ENCODE results near the gene ALDH18A1. TPM values are rescaled to one million over a fixed set of nuclear protein-coding genes. Genes with fewer than 3 reads are reported as not detected.
"Not testable (repeated sequence)": the region's sequence is repeated elsewhere in the genome, so short reads cannot be mapped to it uniquely, and the experiment has no call there.

ALDH18A1 gene
- total RNA-seq, 1 donor from 2014 or later = 104 TPM

DNA sequence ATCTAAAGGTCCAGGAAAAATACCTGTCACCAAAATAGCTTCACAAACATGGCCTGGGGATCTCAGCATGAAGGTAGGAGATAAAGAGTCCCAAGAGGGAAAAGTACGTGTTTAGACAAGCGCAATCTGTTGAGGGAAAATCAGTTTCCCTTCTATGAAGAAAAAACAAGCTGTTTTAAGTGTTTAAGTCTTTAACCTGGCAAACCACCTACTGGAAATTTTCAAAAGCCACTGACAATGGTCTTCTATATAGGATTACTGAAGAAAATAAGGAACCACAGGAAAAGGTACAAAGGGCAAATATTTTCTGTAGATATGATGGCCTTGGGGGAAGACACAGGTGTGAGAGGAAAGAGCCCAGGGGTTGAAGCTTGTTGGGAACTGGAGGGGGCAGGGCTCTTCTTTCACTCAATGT lies 21.2 kb downstream of the ALDH18A1 start:
- TF ChIP-seq, protein P1, sequence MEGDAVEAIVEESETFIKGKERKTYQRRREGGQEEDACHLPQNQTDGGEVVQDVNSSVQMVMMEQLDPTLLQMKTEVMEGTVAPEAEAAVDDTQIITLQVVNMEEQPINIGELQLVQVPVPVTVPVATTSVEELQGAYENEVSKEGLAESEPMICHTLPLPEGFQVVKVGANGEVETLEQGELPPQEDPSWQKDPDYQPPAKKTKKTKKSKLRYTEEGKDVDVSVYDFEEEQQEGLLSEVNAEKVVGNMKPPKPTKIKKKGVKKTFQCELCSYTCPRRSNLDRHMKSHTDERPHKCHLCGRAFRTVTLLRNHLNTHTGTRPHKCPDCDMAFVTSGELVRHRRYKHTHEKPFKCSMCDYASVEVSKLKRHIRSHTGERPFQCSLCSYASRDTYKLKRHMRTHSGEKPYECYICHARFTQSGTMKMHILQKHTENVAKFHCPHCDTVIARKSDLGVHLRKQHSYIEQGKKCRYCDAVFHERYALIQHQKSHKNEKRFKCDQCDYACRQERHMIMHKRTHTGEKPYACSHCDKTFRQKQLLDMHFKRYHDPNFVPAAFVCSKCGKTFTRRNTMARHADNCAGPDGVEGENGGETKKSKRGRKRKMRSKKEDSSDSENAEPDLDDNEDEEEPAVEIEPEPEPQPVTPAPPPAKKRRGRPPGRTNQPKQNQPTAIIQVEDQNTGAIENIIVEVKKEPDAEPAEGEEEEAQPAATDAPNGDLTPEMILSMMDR (IDR thresholded peaks at IDR 0.05; ENCODE audit: unreplicated experiment) = no peak
- Mint-ChIP-seq H3K27me3 (ENCODE audit: low read depth) (no peaks in the 10 kb centered on the region), H3K9me3 (no peaks in the 10 kb centered on the region)

DNA sequence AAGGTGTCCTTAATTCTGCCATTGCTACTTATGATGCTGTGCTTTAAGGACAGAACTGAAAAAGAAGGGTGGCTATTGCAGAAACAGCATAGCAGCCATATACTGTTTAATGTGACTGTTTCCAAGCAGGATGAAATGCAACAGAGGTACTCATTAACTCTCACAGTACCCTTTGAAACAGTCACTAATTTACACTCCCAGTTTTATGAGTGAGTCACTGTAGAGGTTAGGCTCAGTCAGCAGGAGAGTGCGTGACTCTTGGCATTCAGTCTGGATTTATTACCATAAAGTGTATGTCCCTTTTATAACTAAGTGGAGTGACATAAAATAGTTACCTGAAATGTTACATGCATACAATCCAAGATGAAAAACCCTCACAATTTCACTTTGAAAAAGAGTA lies 27.7 kb downstream of the ALDH18A1 start:
- Mint-ChIP-seq H3K27me3 (ENCODE audit: low read depth) (no peaks in the 10 kb centered on the region), H3K4me1 (no peaks in the 10 kb centered on the region), H3K27ac (no peak overlapping the region), H3K36me3 (peaks cover 54% of the 10 kb centered on the region), H3K4me3 (no peak overlapping the region), H3K9me3 (no peaks in the 10 kb centered on the region)
- TF ChIP-seq, protein P1 (IDR thresholded peaks at IDR 0.05; ENCODE audit: unreplicated experiment) = no peak
- DNase-seq (ENCODE audit: low spot score in 2 of 2, unreplicated experiment in 2 of 2) = no peak

More for the DNA sequence above, 21.2 kb downstream of the ALDH18A1 start:
- no peak overlapping the region for H3K4me3 Mint-ChIP-seq
- no peak overlapping the region for H3K27ac Mint-ChIP-seq
- DNase-seq (ENCODE audit: low spot score in 2 of 2, unreplicated experiment in 2 of 2) = no peak
- H3K36me3 Mint-ChIP-seq = peaks cover 55% of the 10 kb centered on the region
- no peaks in the 10 kb centered on the region for H3K4me1 Mint-ChIP-seq

DNA sequence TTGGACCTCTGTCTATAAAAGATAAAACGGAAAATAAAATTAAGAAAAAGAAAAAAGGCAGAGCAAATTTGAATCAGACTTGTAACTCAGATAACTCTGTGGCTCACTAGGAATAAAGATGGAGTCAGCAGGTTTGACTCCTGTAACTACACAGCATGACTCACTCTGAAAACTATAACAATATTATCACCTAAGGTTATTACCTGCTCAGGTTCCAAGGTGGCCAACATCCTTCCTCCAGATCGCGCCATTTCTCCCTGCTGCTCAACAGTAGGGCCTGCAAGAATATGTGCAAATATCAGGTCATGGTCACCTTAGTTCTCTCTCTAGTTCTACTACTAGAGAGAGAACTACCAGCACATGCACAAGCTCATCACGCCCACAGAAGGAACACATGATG lies 30.0 kb downstream of the ALDH18A1 start:
- no peak for DNase-seq (ENCODE audit: low spot score in 2 of 2, unreplicated experiment in 2 of 2)
- Mint-ChIP-seq H3K4me3 (no peak overlapping the region), H3K27ac (no peak overlapping the region), H3K9me3 (no peaks in the 10 kb centered on the region), H3K36me3 (peaks cover 36% of the 10 kb centered on the region), H3K4me1 (no peaks in the 10 kb centered on the region), H3K27me3 (ENCODE audit: low read depth) (no peaks in the 10 kb centered on the region)
- TF ChIP-seq, protein P1 (IDR thresholded peaks at IDR 0.05; ENCODE audit: unreplicated experiment) = no peak

DNA sequence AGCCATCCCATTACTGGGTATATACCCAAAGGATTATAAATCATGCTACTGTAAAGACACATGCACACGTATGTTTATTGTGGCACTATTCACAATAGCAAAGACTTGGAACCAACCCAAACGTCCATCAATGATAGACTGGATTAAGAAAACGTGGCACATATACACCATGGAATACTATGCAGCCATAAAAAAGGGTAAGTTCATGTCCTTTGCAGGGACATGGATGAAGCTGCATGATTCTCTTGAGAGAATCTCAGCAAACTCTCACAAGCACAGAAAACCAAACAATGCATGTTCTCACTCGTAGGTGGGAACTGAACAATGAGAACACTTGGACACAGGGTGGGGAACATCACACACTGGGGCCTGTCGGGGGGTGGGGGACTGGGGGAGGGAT lies 36.1 kb downstream of the ALDH18A1 start:
- DNase-seq (ENCODE audit: low spot score in 2 of 2, unreplicated experiment in 2 of 2); H3K27me3 Mint-ChIP-seq (ENCODE audit: low read depth); H3K4me1 Mint-ChIP-seq; H3K4me3 Mint-ChIP-seq; H3K9me3 Mint-ChIP-seq; H3K27ac Mint-ChIP-seq: not testable (repeated sequence)
- peaks cover 43% of the 10 kb centered on the region for H3K36me3 Mint-ChIP-seq

DNA sequence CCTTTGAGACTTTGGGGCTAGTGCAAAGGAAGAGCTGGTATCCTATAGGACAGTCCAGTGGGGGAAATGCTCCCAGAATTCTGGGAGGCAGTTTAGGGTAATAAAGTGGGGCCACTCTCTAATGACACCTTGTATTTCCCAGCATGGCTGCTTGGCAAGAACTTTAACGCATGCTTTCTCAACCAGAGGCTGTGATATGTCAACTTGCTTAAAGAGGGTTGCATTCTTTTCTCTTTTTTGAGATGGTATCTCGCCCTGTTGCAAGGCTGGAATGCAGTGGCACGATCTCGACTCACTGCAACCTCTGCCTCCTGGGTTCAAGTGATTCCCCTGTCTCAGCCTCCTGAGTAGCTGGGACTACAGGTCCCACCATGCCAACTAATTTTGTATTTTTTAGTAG lies 38.4 kb downstream of the ALDH18A1 start:
- TF ChIP-seq, protein P1 (IDR thresholded peaks at IDR 0.05; ENCODE audit: unreplicated experiment) = no peak
- Mint-ChIP-seq H3K27ac (no peak overlapping the region), H3K9me3 (peaks cover 5% of the 10 kb centered on the region), H3K4me3 (no peak overlapping the region), H3K36me3 (peaks cover 54% of the 10 kb centered on the region), H3K4me1 (no peaks in the 10 kb centered on the region), H3K27me3 (ENCODE audit: low read depth) (no peaks in the 10 kb centered on the region)
- DNase-seq (ENCODE audit: low spot score in 2 of 2, unreplicated experiment in 2 of 2) = no peak

DNA sequence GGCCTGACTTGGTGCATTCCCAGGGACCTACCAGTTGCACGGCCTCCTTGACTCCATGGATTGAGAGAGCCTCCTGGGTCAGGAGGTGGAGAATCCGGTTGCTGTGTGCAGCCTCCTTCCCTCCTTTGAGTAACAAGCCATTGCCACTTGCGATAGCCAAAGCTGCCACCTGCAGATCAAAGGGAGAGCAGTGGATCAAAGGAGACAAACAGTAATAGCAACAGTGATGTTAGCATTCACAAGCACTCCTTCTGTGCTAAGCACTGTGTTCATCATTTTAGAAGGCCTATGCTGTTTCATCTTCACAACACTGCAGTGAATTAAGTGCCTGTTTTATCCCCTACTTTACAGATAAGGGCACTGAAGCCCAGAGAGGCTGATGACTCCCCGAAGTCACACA lies 40.1 kb downstream of the ALDH18A1 start:
- Mint-ChIP-seq H3K27ac (no peak overlapping the region), H3K36me3 (peaks cover 62% of the 10 kb centered on the region), H3K4me3 (no peak overlapping the region), H3K9me3 (peaks cover 5% of the 10 kb centered on the region), H3K4me1 (no peaks in the 10 kb centered on the region), H3K27me3 (ENCODE audit: low read depth) (no peaks in the 10 kb centered on the region)
- TF ChIP-seq, protein P1 (IDR thresholded peaks at IDR 0.05; ENCODE audit: unreplicated experiment) = no peak
- no peak for DNase-seq (ENCODE audit: low spot score in 2 of 2, unreplicated experiment in 2 of 2)

All from mesothelial cell of epicardium (in vitro differentiated cells).